ENCODE data around the gene PIGH. TPM values are rescaled to one million over a fixed set of nuclear protein-coding genes. Genes with fewer than 3 reads are reported as not detected.

The PIGH gene
- total and polyA plus RNA-seq, 2 of the 13 experiments (the other 11 are each of a cell fraction or from before 2014, with no cell fraction given) = 30.0 to 43.5 TPM

DNA sequence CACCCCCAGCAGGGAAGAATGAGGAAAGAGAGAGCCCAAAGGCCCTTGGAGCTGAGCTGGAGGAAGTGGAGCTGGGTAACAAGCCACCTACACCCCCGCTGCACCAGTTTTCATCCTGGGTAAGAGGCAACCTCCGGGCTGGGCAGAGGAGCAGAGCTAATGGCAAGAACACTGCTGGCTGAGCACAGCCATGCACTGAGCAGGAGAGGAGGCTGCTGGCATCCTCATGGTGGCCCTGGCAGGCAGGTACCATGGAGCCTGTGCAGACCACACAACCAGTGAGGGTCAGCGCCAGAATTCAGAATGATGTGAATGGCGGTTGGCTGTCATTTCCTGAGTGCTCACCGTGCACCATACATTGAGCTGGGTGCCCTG lies 37.3 kb downstream of the PIGH start (continued):
- TF ChIP-seq, protein P1, sequence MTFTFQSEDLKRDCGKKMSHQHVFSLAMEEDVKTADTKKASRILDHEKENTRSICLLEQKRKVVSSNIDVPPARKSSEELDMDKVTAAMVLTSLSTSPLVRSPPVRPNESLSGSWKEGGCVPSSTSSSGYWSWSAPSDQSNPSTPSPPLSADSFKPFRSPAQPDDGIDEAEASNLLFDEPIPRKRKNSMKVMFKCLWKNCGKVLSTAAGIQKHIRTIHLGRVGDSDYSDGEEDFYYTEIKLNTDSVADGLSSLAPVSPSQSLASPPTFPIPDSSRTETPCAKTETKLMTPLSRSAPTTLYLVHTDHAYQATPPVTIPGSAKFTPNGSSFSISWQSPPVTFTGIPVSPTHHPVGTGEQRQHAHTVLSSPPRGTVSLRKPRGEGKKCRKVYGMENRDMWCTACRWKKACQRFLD (CRISPR knock-in tag; IDR thresholded peaks at IDR 0.05; ENCODE audit: borderline replicate concordance) = no peak

GRCh38 chr14:67562025-67562775 lies 37.9 kb downstream of the PIGH start:
- Histone ChIP-seq H4K20me1 (ENCODE audit: insufficient read depth, low read length) (no peaks in the 10 kb centered on the region), H3K4me2 (ENCODE audit: low read depth, low read length) (no peak overlapping the region), H3K79me2 (ENCODE audit: insufficient read depth, low read length) (no peaks in the 10 kb centered on the region), H3K9ac (ENCODE audit: insufficient read depth, low read depth, low read length) (no peak overlapping the region), H3K27ac (ENCODE audit: extremely low read length, insufficient read depth, low read length) (no peak overlapping the region), H3K4me3 (replicated peaks in 1 of 3; ENCODE audit: insufficient read depth in 1 of 3, low read depth in 2 of 3, low read length in 3 of 3) (no peak overlapping the region), H2AFZ (ENCODE audit: low read length) (no peak overlapping the region), H3K27me3 (ENCODE audit: control insufficient read depth in 1 of 2, insufficient read depth in 2 of 2, low read length in 2 of 2) (no peaks in the 10 kb centered on the region), H3K9me3 (ENCODE audit: low read length) (no peaks in the 10 kb centered on the region), H3K4me1 (ENCODE audit: insufficient read depth, low read length) (peaks cover 6% of the 10 kb centered on the region), H3K36me3 (replicated peaks in 1 of 2; ENCODE audit: control insufficient read depth in 1 of 2, insufficient read depth in 2 of 2, low read length in 2 of 2) (peaks cover 1 to 16% of the 10 kb centered on the region in 2 experiments; a peak in 2 of 5 replicates)
- ChIA-PET POLR2A (no interaction called here), CTCF (ENCODE audit: low intra/inter-chr PET ratio, low total read pairs) (no interaction called here)
- TF ChIP-seq CREM (IDR thresholded peaks at IDR 0.05) = no peak
- no peak for TF ChIP-seq CREM (CRISPR knock-in tag; IDR thresholded peaks at IDR 0.05)
- TF ChIP-seq ELF3 (CRISPR knock-in tag; IDR thresholded peaks at IDR 0.05) = no peak
- TF ChIP-seq MBNL3 (CRISPR knock-in tag; conservative IDR thresholded peaks at IDR 0.05) = no peak
- TF ChIP-seq, protein P2, sequence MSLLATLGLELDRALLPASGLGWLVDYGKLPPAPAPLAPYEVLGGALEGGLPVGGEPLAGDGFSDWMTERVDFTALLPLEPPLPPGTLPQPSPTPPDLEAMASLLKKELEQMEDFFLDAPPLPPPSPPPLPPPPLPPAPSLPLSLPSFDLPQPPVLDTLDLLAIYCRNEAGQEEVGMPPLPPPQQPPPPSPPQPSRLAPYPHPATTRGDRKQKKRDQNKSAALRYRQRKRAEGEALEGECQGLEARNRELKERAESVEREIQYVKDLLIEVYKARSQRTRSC (CRISPR knock-in tag; IDR thresholded peaks at IDR 0.05; ENCODE audit: low read depth) = no peak
- no peak for TF ChIP-seq ZEB1 (IDR thresholded peaks at IDR 0.05; ENCODE audit: insufficient replicate concordance, low read depth)
- TF ChIP-seq, protein P3, sequence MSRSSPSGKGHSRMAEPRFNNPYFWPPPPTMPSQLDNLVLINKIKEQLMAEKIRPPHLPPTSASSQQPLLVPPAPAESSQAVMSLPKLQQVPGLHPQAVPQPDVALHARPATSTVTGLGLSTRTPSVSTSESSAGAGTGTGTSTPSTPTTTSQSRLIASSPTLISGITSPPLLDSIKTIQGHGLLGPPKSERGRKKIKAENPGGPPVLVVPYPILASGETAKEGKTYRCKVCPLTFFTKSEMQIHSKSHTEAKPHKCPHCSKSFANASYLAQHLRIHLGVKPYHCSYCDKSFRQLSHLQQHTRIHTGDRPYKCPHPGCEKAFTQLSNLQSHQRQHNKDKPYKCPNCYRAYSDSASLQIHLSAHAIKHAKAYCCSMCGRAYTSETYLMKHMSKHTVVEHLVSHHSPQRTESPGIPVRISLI (CRISPR knock-in tag; IDR thresholded peaks at IDR 0.05; ENCODE audit: borderline replicate concordance) = no peak
- no peak for TF ChIP-seq CHCHD3 (CRISPR knock-in tag; IDR thresholded peaks at IDR 0.05)
- no peak for TF ChIP-seq YEATS4 (CRISPR knock-in tag; IDR thresholded peaks at IDR 0.05; ENCODE audit: borderline replicate concordance)
- no peak for TF ChIP-seq ETV6 (CRISPR knock-in tag; conservative IDR thresholded peaks at IDR 0.05)
- TF ChIP-seq, protein P4, sequence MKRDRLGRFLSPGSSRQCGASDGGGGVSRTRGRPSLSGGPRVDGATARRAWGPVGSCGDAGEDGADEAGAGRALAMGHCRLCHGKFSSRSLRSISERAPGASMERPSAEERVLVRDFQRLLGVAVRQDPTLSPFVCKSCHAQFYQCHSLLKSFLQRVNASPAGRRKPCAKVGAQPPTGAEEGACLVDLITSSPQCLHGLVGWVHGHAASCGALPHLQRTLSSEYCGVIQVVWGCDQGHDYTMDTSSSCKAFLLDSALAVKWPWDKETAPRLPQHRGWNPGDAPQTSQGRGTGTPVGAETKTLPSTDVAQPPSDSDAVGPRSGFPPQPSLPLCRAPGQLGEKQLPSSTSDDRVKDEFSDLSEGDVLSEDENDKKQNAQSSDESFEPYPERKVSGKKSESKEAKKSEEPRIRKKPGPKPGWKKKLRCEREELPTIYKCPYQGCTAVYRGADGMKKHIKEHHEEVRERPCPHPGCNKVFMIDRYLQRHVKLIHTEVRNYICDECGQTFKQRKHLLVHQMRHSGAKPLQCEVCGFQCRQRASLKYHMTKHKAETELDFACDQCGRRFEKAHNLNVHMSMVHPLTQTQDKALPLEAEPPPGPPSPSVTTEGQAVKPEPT (CRISPR knock-in tag; IDR thresholded peaks at IDR 0.05; ENCODE audit: low read depth) = no peak
- ATAC-seq (no peak), FAIRE-seq (no peak), DNase-seq (ENCODE audit: low spot score) (no peak)
- in situ Hi-C loops (cut with HindIII; ENCODE audit: extremely low pct_ligation_motif_present, low pct_unique_long_range_greater_than_20kb) = no loop called here
- no TSS peak for BruUV-seq (replicated peaks)
- intact Hi-C loops (cut with micrococcal nuclease; ENCODE audit: unreplicated experiment) = no loop called here
- WGBS (ENCODE audit: low lambda C conversion rate) = 88% methylated on average over 14 of the region's 14 CpGs

Measured in HepG2 (cell line).